Lower lobe of right lung (tissue), 2 donors: ENCODE measurements around the gene TCAIM. TPM values are rescaled to one million over a fixed set of nuclear protein-coding genes. Genes with fewer than 3 reads are reported as not detected.

Experiments
- ATAC-seq, 2 donors: fragments of 200-7000 bp; cut with Tn5 transposase; one replicate each; pipeline ENCODE4 v1.9.1; 2020 to 2022; ENCODE audit warnings: mild to moderate bottlenecking in 2 of 2, moderate library complexity in 2 of 2
- DNase-seq: peaks from one replicate; pipeline ENCODE4 v3.0.0-alpha.2; 2020
- H3K27ac ChIP-seq: fragments of 200-600 bp; one replicate; pipeline ENCODE4 v1.8.0; 2022
- H3K27me3 ChIP-seq: fragments of 200-600 bp; one replicate; pipeline ENCODE4 v1.8.0; 2022; ENCODE audit warnings: low read depth
- H3K36me3 ChIP-seq: fragments of 200-600 bp; one replicate; pipeline ENCODE4 v1.8.0; 2022; ENCODE audit warnings: mild to moderate bottlenecking
- H3K4me1 ChIP-seq: fragments of 200-600 bp; one replicate; pipeline ENCODE4 v1.8.0; 2022
- H3K4me3 ChIP-seq: fragments of 200-600 bp; one replicate; pipeline ENCODE4 v1.8.0; 2022; ENCODE audit warnings: mild to moderate bottlenecking
- H3K9me3 ChIP-seq: fragments of 200-600 bp; one replicate; pipeline ENCODE4 v1.8.0; 2022
- CTCF ChIP-seq: fragments of 200-600 bp; IDR thresholded peaks from one replicate; pipeline ENCODE4 v1.8.0; 2022; ENCODE audit warnings: antibody characterized with exemption, mild to moderate bottlenecking
- intact Hi-C: fragments of 100-400 bp; cut with DNase I; formaldehyde crosslinking; loops from one replicate; pipeline ENCODE4 v1.11.0; 2022
- total RNA-seq: library from RNA; stranded (reverse); fragmentation: NEBNext Ultra II Directional; extraction: Animal tissue kit (Norgen Biotek cat#: 25700); gene quantifications from one replicate; pipeline ENCODE4 v1.2.1, GENCODE V29; 2021
- donor health status: DM: no; HTN: yes; CAD: no; lungs with severe emphysema.

The TCAIM gene
- total RNA-seq, 1 donor from 2014 or later: 33.5 TPM

GRCh38 chr3:44430466-44430865 lies 91.9 kb downstream of the TCAIM start:
- H3K4me1 ChIP-seq: no peaks in the 10 kb centered on the region
- no peak for DNase-seq

GRCh38 chr3:44434834-44435510 lies 96.4 kb downstream of the TCAIM start:
- Histone ChIP-seq H3K36me3 (no peaks in the 10 kb centered on the region), H3K4me3 (no peak overlapping the region), H3K27me3 (no peaks in the 10 kb centered on the region), H3K4me1 (peaks cover 10% of the 10 kb centered on the region), H3K9me3 (no peaks in the 10 kb centered on the region), H3K27ac (no peak overlapping the region)
- intact Hi-C loops: no loop called here
- DNase-seq (no peak), ATAC-seq (no peak)
- TF ChIP-seq CTCF: no peak

More at GRCh38 chr3:44430466-44430865, 91.9 kb downstream of the TCAIM start:
- TF ChIP-seq CTCF: no peak
- intact Hi-C loops: no loop called here
- Histone ChIP-seq H3K9me3 (no peaks in the 10 kb centered on the region), H3K4me3 (no peak overlapping the region), H3K27me3 (no peaks in the 10 kb centered on the region), H3K27ac (no peak overlapping the region), H3K36me3 (no peaks in the 10 kb centered on the region)
- ATAC-seq: no peak

GRCh38 chr3:44436181-44436580 lies 97.6 kb downstream of the TCAIM start:
- no peak overlapping the region for H3K4me3 ChIP-seq
- H3K27ac ChIP-seq: no peak overlapping the region
- TF ChIP-seq CTCF: no peak
- no peaks in the 10 kb centered on the region for H3K9me3 ChIP-seq
- no peaks in the 10 kb centered on the region for H3K27me3 ChIP-seq
- H3K4me1 ChIP-seq: peaks cover 22% of the 10 kb centered on the region
- H3K36me3 ChIP-seq: no peaks in the 10 kb centered on the region
- intact Hi-C loops: no loop called here
- ATAC-seq (no peak), DNase-seq (no peak)

- TF ChIP-seq CTCF: no peak
- DNase-seq (no peak), ATAC-seq (no peak)
- Histone ChIP-seq H3K27ac (no peak overlapping the region), H3K4me1 (peaks cover 25% of the 10 kb centered on the region), H3K27me3 (no peaks in the 10 kb centered on the region), H3K9me3 (no peaks in the 10 kb centered on the region), H3K4me3 (no peak overlapping the region), H3K36me3 (peaks cover 3% of the 10 kb centered on the region)
- intact Hi-C loops: no loop called here
These were observed 99.2 kb downstream of the TCAIM start for GRCh38 chr3:44437800-44438199.

GRCh38 chr3:44439499-44440295 lies 101.1 kb downstream of the TCAIM start:
- no peak for TF ChIP-seq CTCF
- Histone ChIP-seq H3K36me3 (peaks cover 10% of the 10 kb centered on the region), H3K27me3 (no peaks in the 10 kb centered on the region), H3K4me3 (peak overlapping the region; percentile 28), H3K9me3 (no peaks in the 10 kb centered on the region), H3K4me1 (peaks cover 25% of the 10 kb centered on the region), H3K27ac (peak overlapping the region; percentile 89)
- DNase-seq: peak; percentile 88
- peak; percentile 94 for ATAC-seq
- intact Hi-C loops: no loop called here
